GM10266 (cell line): ENCODE measurements around the gene HNRNPM.

Source experiments
- DNase-seq: peaks from one replicate; pipeline ENCODE4 v3.0.0; 2012; ENCODE audit errors: extremely low spot score
- TF ChIP-seq, protein P1 (sequence below): IDR thresholded peaks from 2 replicates; pipeline ENCODE4 v1.5.1; 2012; ENCODE audit warnings: mild to moderate bottlenecking, low read depth; ENCODE audit not compliant: control insufficient read depth, insufficient read depth; ENCODE audit errors: missing control alignments

HNRNPM gene

DNA sequence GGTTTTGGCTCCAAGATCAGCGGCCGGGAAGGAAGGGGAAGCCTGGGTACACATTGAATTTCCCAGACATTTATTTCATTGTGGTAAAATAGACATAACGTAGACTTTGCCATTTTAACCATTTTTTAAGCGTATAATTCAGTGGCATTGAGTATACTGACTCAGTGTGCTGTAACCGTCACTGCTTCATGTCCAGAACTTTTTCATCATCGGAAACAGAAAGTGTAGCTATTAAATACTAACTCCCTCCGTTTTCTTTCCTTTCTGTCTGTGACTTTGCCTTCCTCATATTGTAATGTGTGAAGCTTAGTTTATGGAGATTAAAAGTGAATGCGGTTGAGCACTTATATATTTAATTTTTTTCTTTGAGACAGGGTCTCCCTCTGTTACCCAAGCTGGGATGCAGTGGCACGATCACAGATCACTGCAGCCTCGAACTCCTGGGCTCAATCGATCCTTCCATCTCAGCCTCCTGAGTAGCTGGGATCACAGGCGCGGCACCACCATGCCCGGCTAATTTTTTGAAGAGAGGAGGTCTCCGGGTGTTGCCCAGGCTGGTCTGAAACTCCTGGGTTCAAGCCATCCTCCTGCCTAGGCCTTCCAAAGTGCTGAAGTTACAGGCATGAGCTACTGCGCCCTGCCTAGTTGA is 1.4 kb downstream of the HNRNPM start:
- no peak for DNase-seq
- TF ChIP-seq, protein P1, sequence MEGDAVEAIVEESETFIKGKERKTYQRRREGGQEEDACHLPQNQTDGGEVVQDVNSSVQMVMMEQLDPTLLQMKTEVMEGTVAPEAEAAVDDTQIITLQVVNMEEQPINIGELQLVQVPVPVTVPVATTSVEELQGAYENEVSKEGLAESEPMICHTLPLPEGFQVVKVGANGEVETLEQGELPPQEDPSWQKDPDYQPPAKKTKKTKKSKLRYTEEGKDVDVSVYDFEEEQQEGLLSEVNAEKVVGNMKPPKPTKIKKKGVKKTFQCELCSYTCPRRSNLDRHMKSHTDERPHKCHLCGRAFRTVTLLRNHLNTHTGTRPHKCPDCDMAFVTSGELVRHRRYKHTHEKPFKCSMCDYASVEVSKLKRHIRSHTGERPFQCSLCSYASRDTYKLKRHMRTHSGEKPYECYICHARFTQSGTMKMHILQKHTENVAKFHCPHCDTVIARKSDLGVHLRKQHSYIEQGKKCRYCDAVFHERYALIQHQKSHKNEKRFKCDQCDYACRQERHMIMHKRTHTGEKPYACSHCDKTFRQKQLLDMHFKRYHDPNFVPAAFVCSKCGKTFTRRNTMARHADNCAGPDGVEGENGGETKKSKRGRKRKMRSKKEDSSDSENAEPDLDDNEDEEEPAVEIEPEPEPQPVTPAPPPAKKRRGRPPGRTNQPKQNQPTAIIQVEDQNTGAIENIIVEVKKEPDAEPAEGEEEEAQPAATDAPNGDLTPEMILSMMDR: no peak

DNA sequence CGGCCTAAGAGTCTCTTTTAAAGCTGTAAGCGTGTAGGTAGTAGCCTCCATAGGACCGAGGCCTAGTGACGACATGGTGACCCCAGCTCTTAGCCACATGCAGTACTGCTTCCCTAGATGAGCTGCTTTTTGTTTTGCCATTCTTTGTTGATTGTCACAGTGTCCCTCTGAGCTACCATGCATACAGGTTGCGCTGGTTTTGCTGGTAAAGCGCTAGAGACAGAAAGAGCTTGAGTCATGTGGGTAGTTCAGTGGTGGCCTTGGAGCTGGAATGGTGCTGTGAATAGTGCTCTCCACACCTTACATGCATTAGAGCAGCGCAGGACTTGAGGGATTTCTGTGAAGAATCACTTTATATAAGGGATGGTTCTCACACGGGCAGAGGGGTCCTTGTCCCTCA is 5.1 kb downstream of the HNRNPM start:
- TF ChIP-seq, protein P1: no peak
- no peak for DNase-seq

DNA sequence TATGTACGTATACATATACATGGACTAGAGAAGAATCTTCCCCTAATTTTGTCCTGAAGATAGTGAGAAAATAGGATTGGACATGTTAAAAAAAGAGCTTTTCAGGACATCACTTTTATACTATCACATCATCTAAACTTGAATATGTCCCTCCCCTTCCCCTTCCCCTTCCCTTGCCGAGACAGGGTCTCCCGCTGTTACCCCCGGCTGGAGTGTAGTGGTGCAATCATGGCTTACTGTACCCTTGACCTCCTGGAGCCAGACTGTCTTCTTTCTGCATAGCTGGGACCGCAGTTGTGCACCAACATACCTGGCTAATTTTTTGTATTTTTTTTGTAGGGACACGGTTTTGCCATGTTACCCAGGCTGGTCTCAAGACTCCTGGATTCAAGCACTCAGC is 6.6 kb downstream of the HNRNPM start:
- TF ChIP-seq, protein P1: no peak

DNA sequence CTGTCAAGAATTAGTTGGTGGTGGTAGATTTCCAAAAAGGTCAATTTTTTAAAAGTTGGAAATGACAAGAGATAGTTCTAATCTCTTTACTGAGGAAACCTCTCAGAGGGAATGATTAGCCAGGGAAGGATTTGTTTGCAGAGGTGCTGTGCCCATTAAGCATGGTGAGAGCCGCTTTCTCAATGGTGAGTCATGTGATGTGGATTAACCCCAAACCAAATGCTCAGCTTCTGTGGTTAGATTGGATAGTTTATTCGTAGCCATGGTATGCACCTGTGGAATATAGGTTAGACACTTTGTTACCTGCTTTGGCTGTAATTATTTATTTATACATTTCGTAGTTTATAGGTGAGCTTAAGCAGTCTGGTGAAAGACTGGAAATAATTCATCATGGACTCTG is 7.1 kb downstream of the HNRNPM start:
- DNase-seq: no peak
- TF ChIP-seq, protein P1: no peak

More for the DNA sequence above, 6.6 kb downstream of the HNRNPM start:
- no peak for DNase-seq

DNA sequence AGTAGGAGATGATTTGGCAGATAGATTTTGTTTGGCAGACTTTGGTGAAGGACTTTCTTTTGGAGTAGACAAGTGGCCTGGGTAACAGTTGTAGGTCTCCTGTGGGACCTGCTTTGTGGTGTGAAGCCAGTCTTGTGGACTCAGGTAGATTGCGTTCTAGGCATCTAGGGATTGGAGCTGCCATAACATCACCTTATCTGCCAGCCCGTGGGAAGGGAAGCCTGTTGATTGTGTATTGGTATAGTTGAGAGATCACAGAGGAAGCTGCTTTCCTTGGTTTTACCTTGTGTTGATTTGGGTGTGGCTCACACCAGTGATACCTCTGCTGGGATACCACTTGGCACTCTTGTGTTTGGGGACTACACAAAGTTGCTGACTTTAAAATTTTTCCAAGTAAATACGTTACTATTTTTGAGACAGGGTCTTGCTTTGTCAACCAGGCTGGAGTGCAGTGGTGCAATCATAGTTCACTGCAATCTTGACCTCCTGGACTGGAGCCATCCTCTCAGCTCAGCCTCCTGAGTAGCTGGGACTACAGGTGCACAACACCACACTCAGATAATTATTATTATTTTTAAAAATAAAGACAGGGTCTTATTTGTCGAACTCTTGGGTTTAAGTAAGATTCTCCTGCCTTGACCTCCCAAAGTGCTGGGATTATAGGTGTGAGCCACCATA is 7.8 kb downstream of the HNRNPM start:
- no peak for DNase-seq
- TF ChIP-seq, protein P1: no peak

DNA sequence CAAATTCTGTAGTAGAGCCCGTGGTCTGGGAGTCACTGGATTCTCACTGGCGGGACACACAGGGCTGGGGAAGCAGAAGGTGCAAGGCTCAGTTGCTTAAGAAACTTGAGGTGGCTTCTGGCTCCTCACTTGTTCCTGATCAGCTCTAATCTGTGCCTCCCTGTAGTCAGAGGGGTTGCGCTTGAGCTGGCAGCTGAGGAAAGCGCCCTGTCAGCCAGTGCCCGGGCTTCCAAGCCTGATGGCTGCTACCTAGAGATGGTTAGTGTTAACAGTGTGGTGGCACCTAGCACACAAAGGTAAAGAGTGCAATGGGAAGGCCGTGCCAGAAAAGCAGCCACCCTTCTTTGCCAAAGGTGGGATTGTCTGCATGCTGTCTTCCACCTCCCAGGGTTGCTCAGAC is 8.8 kb downstream of the HNRNPM start:
- TF ChIP-seq, protein P1: no peak
- no peak for DNase-seq

DNA sequence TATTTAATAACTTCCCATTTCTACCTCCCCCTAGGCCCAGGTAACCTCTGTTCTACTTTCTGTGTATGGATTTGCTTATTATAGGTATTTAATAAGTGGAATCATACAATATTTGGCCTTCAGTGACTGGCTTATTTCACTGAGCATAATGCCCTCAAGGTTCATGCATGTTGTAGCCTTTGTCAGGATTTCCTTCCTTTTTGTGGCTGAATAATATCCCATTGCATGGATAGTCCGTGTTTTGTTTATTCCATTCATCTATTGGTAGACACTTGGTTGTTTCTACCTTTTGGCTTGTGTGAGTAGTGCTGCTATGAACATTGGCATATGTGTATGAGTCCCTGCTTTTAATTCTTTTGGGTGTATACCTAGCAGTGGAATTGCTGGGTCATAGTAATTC is 9.4 kb downstream of the HNRNPM start:
- DNase-seq: no peak
- TF ChIP-seq, protein P1: no peak
